IMR-90 (cell line): ENCODE measurements around the gene RNF166. TPM values are rescaled to one million over a fixed set of nuclear protein-coding genes. Genes with fewer than 3 reads are reported as not detected.

Experiments used
- ATAC-seq: fragments of 200-7000 bp; cut with Tn5 transposase; 2 replicates; pipeline ENCODE4 v1.9.1; 2020; ENCODE audit warnings: low read depth, mild to moderate bottlenecking, moderate library complexity
- BruUV-seq: library from RNA; stranded (reverse); fragments of 400-500 nt; replicated peaks from 2 replicates; lab custom pipeline; 2021; lab: Mats Ljungman, UMichigan
- CTCF ChIA-PET: fragments of 300-600 bp; formaldehyde crosslinking; extraction: SDS; loops from one replicate; lab custom pipeline; 2021; ENCODE audit warnings: antibody characterized with exemption; lab: Yijun Ruan, JAX
- POLR2A ChIA-PET: fragments of 300-600 bp; sonication (Branson Sonifier 250); formaldehyde crosslinking; loops from one replicate; lab custom pipeline; 2022; ENCODE audit warnings: antibody characterized with exemption; ENCODE audit not compliant: unreplicated experiment; lab: Charles Lee
- DNase-seq: peaks from one replicate; pipeline ENCODE4 v3.0.0; 2013
- H2AFZ ChIP-seq: replicated peaks from 2 replicates; pipeline ENCODE3; 2013; ENCODE audit warnings: low read length, mild to moderate bottlenecking; ENCODE audit not compliant: poor library complexity
- H2AK5ac ChIP-seq: 2 replicates; pipeline ENCODE4 v1.6.1; 2013; ENCODE audit warnings: low read depth, low read length, inconsistent platforms
- H2AK9ac ChIP-seq: replicated peaks from 2 replicates; pipeline ENCODE3; 2013; ENCODE audit warnings: mild to moderate bottlenecking, low read depth, low read length, moderate library complexity; ENCODE audit not compliant: poor library complexity
- H2BK120ac ChIP-seq: 2 replicates; pipeline ENCODE4 v1.6.1; 2013; ENCODE audit warnings: low read depth, low read length, inconsistent platforms
- H2BK15ac ChIP-seq: 3 replicates; pipeline ENCODE4 v1.6.1; 2013; ENCODE audit warnings: low read depth, low read length, inconsistent platforms
- H2BK20ac ChIP-seq: 2 replicates; pipeline ENCODE4 v1.6.1; 2013; ENCODE audit warnings: low read depth, mild to moderate bottlenecking, inconsistent platforms, low read length, moderate library complexity
- H2BK5ac ChIP-seq: 2 replicates; pipeline ENCODE4 v1.6.1; 2013; ENCODE audit warnings: mild to moderate bottlenecking, low read depth, low read length, inconsistent platforms; ENCODE audit not compliant: poor library complexity, severe bottlenecking
- H3K14ac ChIP-seq: replicated peaks from 2 replicates; pipeline ENCODE4 v1.6.1; 2013; ENCODE audit warnings: low read depth, low read length, inconsistent platforms
- H3K18ac ChIP-seq: 2 replicates; pipeline ENCODE4 v1.6.1; 2013; ENCODE audit warnings: low read depth, low read length, control low read depth
- H3K23ac ChIP-seq: 2 replicates; pipeline ENCODE4 v1.6.1; 2013; ENCODE audit warnings: low read depth, low read length, inconsistent platforms
- H3K27ac ChIP-seq: 2 replicates; pipeline ENCODE4 v1.5.1; 2013; ENCODE audit warnings: mild to moderate bottlenecking, control low read depth, low read length; ENCODE audit not compliant: insufficient read depth
- H3K27me3 ChIP-seq: 2 replicates; pipeline ENCODE4 v1.6.1; 2013; ENCODE audit warnings: low read length; ENCODE audit not compliant: control insufficient read depth, insufficient read depth
- H3K36me3 ChIP-seq: 2 replicates; pipeline ENCODE4 v1.6.1; 2013; ENCODE audit warnings: low read length, mixed read lengths; ENCODE audit not compliant: control insufficient read depth, insufficient read depth
- H3K4ac ChIP-seq: 2 replicates; pipeline ENCODE4 v1.6.1; 2013; ENCODE audit warnings: low read depth, low read length, inconsistent platforms
- H3K4me1 ChIP-seq: 2 replicates; pipeline ENCODE4 v1.6.1; 2013; ENCODE audit warnings: low read length, mixed read lengths; ENCODE audit not compliant: control insufficient read depth, insufficient read depth
- H3K4me2 ChIP-seq: 2 replicates; pipeline ENCODE4 v1.6.1; 2013; ENCODE audit warnings: low read depth, mild to moderate bottlenecking, control low read depth, low read length, moderate library complexity
- H3K4me3 ChIP-seq: 2 replicates; pipeline ENCODE4 v1.5.1; 2013; ENCODE audit warnings: low read depth, mild to moderate bottlenecking, control low read depth, low read length, moderate library complexity; ENCODE audit not compliant: insufficient read depth
- H3K56ac ChIP-seq: 2 replicates; pipeline ENCODE4 v1.6.1; 2013; ENCODE audit warnings: low read length, inconsistent platforms; ENCODE audit not compliant: insufficient read depth; ENCODE audit errors: extremely low read depth
- H3K79me1 ChIP-seq, 2 experiments: 2 replicates each; pipeline ENCODE4 v1.6.1; 2013; ENCODE audit warnings: low read length in 2 of 2, inconsistent platforms in 1 of 2, low read depth in 1 of 2
- H3K9ac ChIP-seq: 2 replicates; pipeline ENCODE4 v1.6.1; 2013; ENCODE audit warnings: low read depth, low read length, control low read depth
- H3K9me1 ChIP-seq: 2 replicates; pipeline ENCODE4 v1.6.1; 2013; ENCODE audit warnings: low read length, inconsistent platforms; ENCODE audit not compliant: insufficient read depth
- H3K9me3 ChIP-seq: 2 replicates; pipeline ENCODE4 v1.6.1; 2013; ENCODE audit warnings: low read length; ENCODE audit not compliant: control insufficient read depth, insufficient read depth
- H4K20me1 ChIP-seq: 2 replicates; pipeline ENCODE4 v1.6.1; 2013; ENCODE audit warnings: low read length, inconsistent platforms; ENCODE audit not compliant: insufficient read depth
- H4K5ac ChIP-seq: 2 replicates; pipeline ENCODE4 v1.6.1; 2013; ENCODE audit warnings: mild to moderate bottlenecking, low read depth, low read length, control low read depth
- H4K8ac ChIP-seq, 2 experiments: 2 replicates each; pipeline ENCODE4 v1.6.1; 2013; ENCODE audit warnings: low read depth in 2 of 2, low read length in 2 of 2, control low read depth in 1 of 2, inconsistent platforms in 1 of 2
- H4K91ac ChIP-seq: 2 replicates; pipeline ENCODE4 v1.6.1; 2013; ENCODE audit warnings: low read depth, low read length, inconsistent platforms; ENCODE audit not compliant: insufficient read depth
- BHLHE40 ChIP-seq: fragments of 150-350 bp; IDR thresholded peaks from 2 replicates; pipeline ENCODE4 v1.6.1; 2016; ENCODE audit warnings: mild to moderate bottlenecking, low read depth, low read length
- CEBPB ChIP-seq: IDR thresholded peaks from 2 replicates; pipeline ENCODE4 v1.6.1; 2012; ENCODE audit warnings: low read depth, low read length, improper control_type of control experiment
- CHD1 ChIP-seq: IDR thresholded peaks from 2 replicates; pipeline ENCODE4 v1.6.1; 2012; ENCODE audit warnings: low read depth, low read length, improper control_type of control experiment
- FOS ChIP-seq: fragments of 150-350 bp; IDR thresholded peaks from 2 replicates; pipeline ENCODE4 v1.6.1; 2016; ENCODE audit warnings: low read depth, low read length
- MAZ ChIP-seq: IDR thresholded peaks from 2 replicates; pipeline ENCODE4 v1.6.1; 2012; ENCODE audit warnings: low read depth, mild to moderate bottlenecking, low read length, improper control_type of control experiment, moderate library complexity, borderline replicate concordance
- MXI1 ChIP-seq: IDR thresholded peaks from 2 replicates; pipeline ENCODE4 v1.6.1; 2012; ENCODE audit warnings: low read depth, mild to moderate bottlenecking, low read length, moderate library complexity, borderline replicate concordance
- NFE2L2 ChIP-seq: fragments of 150-350 bp; IDR thresholded peaks from 2 replicates; pipeline ENCODE4 v1.6.1; 2016; ENCODE audit warnings: low read depth, mild to moderate bottlenecking, low read length
- POLR2A ChIP-seq: IDR thresholded peaks from 2 replicates; pipeline ENCODE4 v1.6.1; 2012; ENCODE audit warnings: mild to moderate bottlenecking, low read depth, low read length
- RAD21 ChIP-seq: IDR thresholded peaks from 2 replicates; pipeline ENCODE4 v1.6.1; 2012; ENCODE audit warnings: low read length, improper control_type of control experiment
- RFX5 ChIP-seq: IDR thresholded peaks from 2 replicates; pipeline ENCODE4 v1.8.0; 2012; ENCODE audit warnings: low read depth, mild to moderate bottlenecking, low read length, moderate library complexity
- SMC3 ChIP-seq: fragments of 150-350 bp; IDR thresholded peaks from 2 replicates; pipeline ENCODE4 v1.6.1; 2016; ENCODE audit warnings: low read depth, mild to moderate bottlenecking, antibody characterized with exemption, low read length, moderate library complexity
- USF2 ChIP-seq: fragments of 150-350 bp; IDR thresholded peaks from 2 replicates; pipeline ENCODE4 v1.6.1; 2017; ENCODE audit warnings: mild to moderate bottlenecking, antibody characterized with exemption, low read length, low read depth
- WGBS, 2 experiments: methylation state at CpG; one replicate each; pipeline versions ENCODE4 v1.1.5 to v1.1.7; 2013; ENCODE audit warnings: missing lambda C conversion rate in 2 of 2; ENCODE audit not compliant: insufficient read length in 1 of 2; ENCODE audit errors: extremely low coverage in 2 of 2; 5-methylcytosine and 5-hydroxymethylcytosine counted together
- dilution Hi-C: fragments of 300-500 bp; cut with HindIII; formaldehyde crosslinking; loops from one replicate; pipeline ENCODE4 v1.14.3; 2018; ENCODE audit warnings: low sequenced_read_pairs; ENCODE audit not compliant: unreplicated experiment
- in situ Hi-C: fragments of 300-500 bp; cut with MboI; formaldehyde crosslinking; loops from 3 replicates; pipeline ENCODE4 v1.14.3; 2019; ENCODE audit warnings: low sequenced_read_pairs, inconsistent platforms, mixed read lengths
- intact Hi-C: fragments of 100-400 bp; cut with micrococcal nuclease; formaldehyde crosslinking; loops from 2 replicates; pipeline ENCODE4 v1.10.0; 2022
- polyA plus RNA-seq, 3 experiments: library from polyadenylated mRNA; depleted of rRNA; stranded (reverse); fragments of >200 nt; gene quantifications; 2 replicates each; pipeline ENCODE4 v1.2.3, GENCODE V29; 2012; ENCODE audit warnings: low replicate concordance in 1 of 3
- total RNA-seq: library from RNA; depleted of rRNA; stranded (reverse); fragments of >200 nt; gene quantifications from 2 replicates; pipeline ENCODE4 v1.2.3, GENCODE V29; 2012
- TF ChIP-seq, protein P1 (sequence below): conservative IDR thresholded peaks from 2 replicates; pipeline ENCODE4 v1.5.1; 2012; ENCODE audit warnings: mild to moderate bottlenecking, low read depth, low read length, improper control_type of control experiment
- TF ChIP-seq, protein P2 (sequence below): fragments of 150-350 bp; IDR thresholded peaks from 2 replicates; pipeline ENCODE4 v1.6.1; 2016; ENCODE audit warnings: low read depth, mild to moderate bottlenecking, low read length, moderate library complexity, borderline replicate concordance

The RNF166 gene
- total and polyA plus RNA-seq, 2 of the 4 experiments (the other 2 are of a cell fraction), result 8.1 to 17.4 TPM

DNA sequence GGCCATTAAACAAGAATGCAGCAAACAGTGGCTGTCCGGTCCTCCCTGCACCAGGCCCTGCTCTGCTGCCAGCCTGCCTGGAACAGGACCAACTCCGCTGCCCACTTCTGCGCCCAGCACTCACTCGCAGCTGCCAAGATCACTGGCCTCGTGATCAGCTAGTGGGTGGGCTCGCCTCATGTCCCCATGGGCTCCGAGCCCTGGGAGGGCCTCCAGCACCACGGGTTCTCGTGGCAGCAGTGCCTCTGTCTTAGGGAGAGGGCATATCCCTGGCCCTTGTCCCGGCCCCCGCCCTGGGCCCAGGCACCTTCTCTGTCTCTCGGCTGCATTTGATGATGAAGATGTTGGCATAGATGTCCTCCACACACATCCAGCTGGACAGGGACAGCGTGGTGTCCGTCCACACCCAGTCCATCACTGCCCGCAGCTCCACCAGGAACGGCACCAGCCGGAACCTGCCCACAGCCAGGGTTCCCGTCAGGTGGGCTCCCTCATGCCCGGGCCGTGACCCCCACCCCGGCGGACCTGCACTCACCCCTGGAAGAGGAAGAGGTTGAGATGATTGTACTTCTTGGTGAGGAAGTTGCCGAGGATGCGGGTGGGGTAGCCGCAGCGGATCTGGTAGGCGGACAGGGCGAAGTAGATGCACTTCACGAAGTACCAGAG lies 13.2 kb upstream of the RNF166 start:
- dilution Hi-C loops (no loop called here), intact Hi-C loops (no loop called here), in situ Hi-C loops (no loop called here)
- Histone ChIP-seq H3K4ac (no peak overlapping the region), H3K23ac (no peak overlapping the region), H3K9me3 (no peaks in the 10 kb centered on the region), H2BK120ac (no peak overlapping the region), H2BK5ac (no peak overlapping the region), H2AK9ac (peak overlapping the region; percentile 28), H3K27me3 (no peaks in the 10 kb centered on the region), H3K36me3 (peaks cover 94% of the 10 kb centered on the region), H3K27ac (no peak overlapping the region), H2BK20ac (no peak overlapping the region), H3K9ac (no peak overlapping the region), H4K91ac (no peak overlapping the region), H3K56ac (no peak overlapping the region), H3K9me1 (no peaks in the 10 kb centered on the region), H2BK15ac (no peak overlapping the region), H3K79me1 (peaks cover 5 to 22% of the 10 kb centered on the region in 2 experiments; a peak in 3 of 4 replicates), H3K4me3 (no peak overlapping the region), H3K18ac (no peak overlapping the region), H3K4me1 (no peaks in the 10 kb centered on the region), H2AFZ (no peak overlapping the region), H4K5ac (no peak overlapping the region), H4K8ac (no peak overlapping the region), H4K20me1 (peaks cover 24% of the 10 kb centered on the region), H3K14ac (no peak overlapping the region), H2AK5ac (no peak overlapping the region), H3K4me2 (no peak overlapping the region)
- ATAC-seq (no peak), DNase-seq (no peak)
- ChIA-PET CTCF (no interaction called here), POLR2A (no interaction called here)
- TF ChIP-seq, protein P1, sequence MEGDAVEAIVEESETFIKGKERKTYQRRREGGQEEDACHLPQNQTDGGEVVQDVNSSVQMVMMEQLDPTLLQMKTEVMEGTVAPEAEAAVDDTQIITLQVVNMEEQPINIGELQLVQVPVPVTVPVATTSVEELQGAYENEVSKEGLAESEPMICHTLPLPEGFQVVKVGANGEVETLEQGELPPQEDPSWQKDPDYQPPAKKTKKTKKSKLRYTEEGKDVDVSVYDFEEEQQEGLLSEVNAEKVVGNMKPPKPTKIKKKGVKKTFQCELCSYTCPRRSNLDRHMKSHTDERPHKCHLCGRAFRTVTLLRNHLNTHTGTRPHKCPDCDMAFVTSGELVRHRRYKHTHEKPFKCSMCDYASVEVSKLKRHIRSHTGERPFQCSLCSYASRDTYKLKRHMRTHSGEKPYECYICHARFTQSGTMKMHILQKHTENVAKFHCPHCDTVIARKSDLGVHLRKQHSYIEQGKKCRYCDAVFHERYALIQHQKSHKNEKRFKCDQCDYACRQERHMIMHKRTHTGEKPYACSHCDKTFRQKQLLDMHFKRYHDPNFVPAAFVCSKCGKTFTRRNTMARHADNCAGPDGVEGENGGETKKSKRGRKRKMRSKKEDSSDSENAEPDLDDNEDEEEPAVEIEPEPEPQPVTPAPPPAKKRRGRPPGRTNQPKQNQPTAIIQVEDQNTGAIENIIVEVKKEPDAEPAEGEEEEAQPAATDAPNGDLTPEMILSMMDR, result no peak
- TF ChIP-seq POLR2A (no peak), CEBPB (no peak), FOS (no peak), RFX5 (no peak), BHLHE40 (no peak), MXI1 (no peak), USF2 (no peak), RAD21 (no peak), NFE2L2 (no peak), SMC3 (no peak), MAZ (no peak), CHD1 (no peak)
- TF ChIP-seq, protein P2, sequence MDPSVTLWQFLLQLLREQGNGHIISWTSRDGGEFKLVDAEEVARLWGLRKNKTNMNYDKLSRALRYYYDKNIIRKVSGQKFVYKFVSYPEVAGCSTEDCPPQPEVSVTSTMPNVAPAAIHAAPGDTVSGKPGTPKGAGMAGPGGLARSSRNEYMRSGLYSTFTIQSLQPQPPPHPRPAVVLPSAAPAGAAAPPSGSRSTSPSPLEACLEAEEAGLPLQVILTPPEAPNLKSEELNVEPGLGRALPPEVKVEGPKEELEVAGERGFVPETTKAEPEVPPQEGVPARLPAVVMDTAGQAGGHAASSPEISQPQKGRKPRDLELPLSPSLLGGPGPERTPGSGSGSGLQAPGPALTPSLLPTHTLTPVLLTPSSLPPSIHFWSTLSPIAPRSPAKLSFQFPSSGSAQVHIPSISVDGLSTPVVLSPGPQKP, result no peak
- BruUV-seq, result no TSS peak
- WGBS, 2 experiments, result 98% methylated on average over 12 of the region's 29 CpGs; no CpG with 5 or more reads in 1 of the 2 experiments
